BLaER1 treated with 17β-estradiol and CSF1 and Interleukin-3, amounts not matched to agents 10 nM and 100 nM (cell line): Measurements from ENCODE around the gene FOXA3.

Source experiments
- H3K27ac ChIP-seq, 11 experiments: shearing (Covaris generic); formaldehyde crosslinking; 2 replicates each; pipeline ENCODE4 v1.8.1; 2022
- H3K27me3 ChIP-seq, 11 experiments: shearing (Covaris generic); formaldehyde crosslinking; 2 replicates each; pipeline ENCODE4 v1.8.1; 2022
- H3K36me3 ChIP-seq, 11 experiments: shearing (Covaris generic); formaldehyde crosslinking; 2 replicates each; pipeline ENCODE4 v1.8.1; 2022
- H3K4me1 ChIP-seq, 10 experiments: shearing (Covaris generic); formaldehyde crosslinking; 2 replicates each; pipeline ENCODE4 v1.8.1; 2022
- H3K4me2 ChIP-seq, 11 experiments: shearing (Covaris generic); formaldehyde crosslinking; 2 replicates each; pipeline ENCODE4 v1.8.1; 2022
- H3K4me3 ChIP-seq, 10 experiments: shearing (Covaris generic); formaldehyde crosslinking; 2 replicates each; pipeline ENCODE4 v1.8.1; 2022
- H3K9ac ChIP-seq, 11 experiments: shearing (Covaris generic); formaldehyde crosslinking; 2 replicates each; pipeline ENCODE4 v1.8.1; 2022
- H3K9me3 ChIP-seq, 11 experiments: shearing (Covaris generic); formaldehyde crosslinking; replicated peaks in 1 of 11; 2 replicates each; pipeline ENCODE4 v1.8.1; 2022
- H4K20me1 ChIP-seq, 11 experiments: shearing (Covaris generic); formaldehyde crosslinking; 2 replicates each; pipeline ENCODE4 v1.8.1; 2022
- Cebpa-rat ChIP-seq, 11 experiments: shearing (Covaris generic); IDR thresholded peaks; 2 replicates each; pipeline ENCODE4 v1.8.1; 2022

Gene FOXA3

GRCh38 chr19:45819769-45820168, 44.4 kb upstream of the FOXA3 start:
- H3K4me1 ChIP-seq: peaks cover 16 to 55% (median 35%) of the 10 kb centered on the region in 10 experiments
- peak overlapping the region in 3 of 11 experiments; percentile 4 to 40 (median 35); a peak in 3 of 22 replicates for H3K27ac ChIP-seq
- H3K36me3 ChIP-seq: peaks cover 47 to 70% (median 58%) of the 10 kb centered on the region in 11 experiments
- H4K20me1 ChIP-seq: peaks cover 8 to 85% (median 37%) of the 10 kb centered on the region in 11 experiments; a peak in 18 of 22 replicates
- H3K4me2 ChIP-seq: no peak overlapping the region
- H3K9me3 ChIP-seq: no peaks in the 10 kb centered on the region
- TF ChIP-seq Cebpa-rat (IDR thresholded peaks at IDR 0.05): no peak
- H3K4me3 ChIP-seq: no peak overlapping the region
- H3K27me3 ChIP-seq: peaks cover 0 to 5% (median 0%) of the 10 kb centered on the region in 11 experiments; a peak in 2 of 22 replicates
- peak overlapping the region in 1 of 11 experiments; percentile 24; a peak in 1 of 22 replicates for H3K9ac ChIP-seq

DNA sequence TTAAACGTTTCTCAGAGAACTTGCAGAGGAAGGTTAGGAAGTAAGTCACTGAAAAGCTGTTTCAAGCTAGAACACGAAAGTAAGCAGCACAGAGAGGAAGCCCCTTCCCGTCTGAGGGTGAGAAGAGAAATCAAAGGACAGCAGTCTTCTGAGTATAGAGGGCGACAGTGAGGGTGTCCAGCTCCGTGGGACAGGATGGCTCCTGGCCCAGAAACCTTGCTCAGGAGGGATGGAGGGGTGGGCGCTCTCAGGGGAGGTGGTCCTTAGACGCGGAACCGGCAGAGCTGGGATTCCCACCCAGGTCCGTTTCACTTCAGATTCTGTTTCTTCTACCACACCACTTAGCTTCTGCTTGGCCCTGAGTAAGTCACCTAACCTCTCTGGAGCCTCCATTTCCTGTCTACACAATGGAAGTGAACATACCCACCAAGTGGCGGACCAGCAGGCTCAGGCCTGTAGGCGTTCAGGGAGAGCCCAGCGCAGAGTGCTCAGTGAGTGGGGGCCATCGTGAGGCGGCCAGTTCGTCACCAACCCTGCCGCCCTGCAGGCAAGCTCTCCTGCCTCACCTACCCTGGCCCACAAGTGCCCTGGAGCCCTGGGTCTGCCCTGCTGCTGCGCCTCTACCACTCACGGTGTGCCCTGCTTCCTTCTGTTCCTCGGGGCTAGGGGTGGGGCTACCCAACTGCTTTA, 43.6 kb upstream of the FOXA3 start:
- H3K9ac ChIP-seq: peak overlapping the region in 2 of 11 experiments; percentile 10 to 41; a peak in 4 of 22 replicates

DNA sequence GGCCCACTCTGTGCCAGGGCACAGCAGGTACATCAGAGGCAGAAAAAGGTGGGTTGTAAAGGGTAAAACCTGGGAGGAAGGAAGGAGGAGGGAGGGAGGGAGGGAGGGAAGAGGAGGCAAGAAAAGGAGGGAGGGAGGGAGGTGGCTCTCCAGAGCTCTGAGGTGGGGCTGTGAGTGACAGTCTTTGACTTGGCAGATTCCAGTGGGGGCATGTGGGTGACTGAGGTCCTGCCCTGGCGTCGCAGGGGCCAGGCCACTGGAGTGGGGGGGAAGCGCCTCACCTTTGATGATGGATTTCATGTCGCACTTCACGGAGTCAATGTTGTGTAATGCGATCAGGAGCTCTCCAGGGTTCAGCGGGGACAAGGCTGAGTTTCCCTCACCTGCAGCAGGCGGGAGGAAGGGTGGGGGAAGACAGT, 43.0 kb upstream of the FOXA3 start:
- no peak for TF ChIP-seq Cebpa-rat (IDR thresholded peaks at IDR 0.05)
- H3K4me1 ChIP-seq: peaks cover 9 to 43% (median 23%) of the 10 kb centered on the region in 10 experiments
- H3K27me3 ChIP-seq: no peaks in the 10 kb centered on the region
- peaks cover 61 to 83% (median 72%) of the 10 kb centered on the region in 11 experiments for H3K36me3 ChIP-seq
- no peaks in the 10 kb centered on the region for H3K9me3 ChIP-seq
- peaks cover 5 to 94% (median 36%) of the 10 kb centered on the region in 11 experiments; a peak in 19 of 22 replicates for H4K20me1 ChIP-seq
- H3K4me2 ChIP-seq: no peak overlapping the region
- no peak overlapping the region for H3K27ac ChIP-seq
- H3K4me3 ChIP-seq: no peak overlapping the region
- no peak overlapping the region for H3K9ac ChIP-seq

More for the DNA sequence above, 43.6 kb upstream of the FOXA3 start:
- Histone ChIP-seq H4K20me1 (peaks cover 5 to 88% (median 36%) of the 10 kb centered on the region in 11 experiments; a peak in 19 of 22 replicates), H3K4me2 (no peak overlapping the region), H3K27ac (peak overlapping the region in 3 of 11 experiments; percentile 4 to 40 (median 35); a peak in 4 of 22 replicates), H3K27me3 (no peaks in the 10 kb centered on the region), H3K9me3 (no peaks in the 10 kb centered on the region), H3K4me3 (no peak overlapping the region), H3K4me1 (peaks cover 14 to 48% (median 28%) of the 10 kb centered on the region in 10 experiments), H3K36me3 (peaks cover 55 to 78% (median 66%) of the 10 kb centered on the region in 11 experiments)
- TF ChIP-seq Cebpa-rat (IDR thresholded peaks at IDR 0.05): no peak

DNA sequence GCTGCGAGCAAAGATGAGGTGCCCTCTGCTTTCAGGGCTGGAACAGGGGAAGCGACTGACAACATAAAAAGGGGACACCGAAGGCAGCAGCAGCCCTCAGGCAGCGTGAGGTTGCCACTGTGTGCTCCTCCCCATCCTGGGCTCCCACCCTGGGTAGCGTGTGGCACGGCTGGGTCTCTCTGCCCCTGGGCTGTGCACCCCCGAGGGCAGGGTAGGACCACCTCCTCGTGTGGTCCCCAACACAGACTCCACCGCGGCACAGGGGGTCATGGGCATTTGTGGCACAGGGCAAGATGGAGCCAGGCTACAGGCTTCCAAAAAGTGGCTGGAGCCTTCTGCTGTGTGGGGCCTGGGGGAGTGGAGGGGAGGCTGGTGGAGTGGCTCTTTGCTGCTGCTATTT, 42.6 kb upstream of the FOXA3 start:
- H3K36me3 ChIP-seq: peaks cover 65 to 88% (median 76%) of the 10 kb centered on the region in 11 experiments
- no peak overlapping the region for H3K27ac ChIP-seq

DNA sequence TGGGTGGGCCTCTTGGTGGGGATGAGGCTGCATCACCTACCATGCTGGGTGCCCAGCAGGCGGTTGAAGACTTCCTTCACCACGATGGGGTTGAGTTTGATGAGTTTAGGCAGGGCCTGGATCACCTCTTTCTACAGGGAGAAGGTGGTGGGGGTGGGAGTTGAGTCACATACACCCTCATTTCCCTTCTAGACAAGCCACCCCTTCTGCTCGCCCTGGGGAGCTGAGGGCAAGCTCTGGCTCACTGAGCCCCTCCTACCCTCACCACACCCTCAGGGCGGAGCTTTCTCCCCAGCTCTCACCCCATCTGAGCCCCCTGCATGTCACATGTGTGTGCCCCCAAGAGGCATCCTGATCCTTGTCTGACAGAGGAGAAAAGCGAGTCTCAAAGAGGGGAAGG, 41.4 kb upstream of the FOXA3 start:
- H3K9me3 ChIP-seq: no peaks in the 10 kb centered on the region
- peaks cover 77 to 98% (median 85%) of the 10 kb centered on the region in 11 experiments for H3K36me3 ChIP-seq
- no peak for TF ChIP-seq Cebpa-rat (IDR thresholded peaks at IDR 0.05)
- H3K27me3 ChIP-seq: no peaks in the 10 kb centered on the region
- no peak overlapping the region for H3K9ac ChIP-seq
- H4K20me1 ChIP-seq: peaks cover 2 to 97% (median 33%) of the 10 kb centered on the region in 11 experiments; a peak in 19 of 22 replicates
- H3K27ac ChIP-seq: no peak overlapping the region
- H3K4me3 ChIP-seq: no peak overlapping the region
- no peak overlapping the region for H3K4me2 ChIP-seq
- peaks cover 0 to 29% (median 9%) of the 10 kb centered on the region in 10 experiments; a peak in 16 of 20 replicates for H3K4me1 ChIP-seq

More for the DNA sequence above, 42.6 kb upstream of the FOXA3 start:
- Histone ChIP-seq H3K4me1 (peaks cover 4 to 38% (median 18%) of the 10 kb centered on the region in 10 experiments; a peak in 19 of 20 replicates), H3K9ac (no peak overlapping the region), H3K4me2 (no peak overlapping the region), H4K20me1 (peaks cover 5 to 95% (median 36%) of the 10 kb centered on the region in 11 experiments; a peak in 19 of 22 replicates), H3K27me3 (no peaks in the 10 kb centered on the region), H3K4me3 (no peak overlapping the region), H3K9me3 (no peaks in the 10 kb centered on the region)
- no peak for TF ChIP-seq Cebpa-rat (IDR thresholded peaks at IDR 0.05)

DNA sequence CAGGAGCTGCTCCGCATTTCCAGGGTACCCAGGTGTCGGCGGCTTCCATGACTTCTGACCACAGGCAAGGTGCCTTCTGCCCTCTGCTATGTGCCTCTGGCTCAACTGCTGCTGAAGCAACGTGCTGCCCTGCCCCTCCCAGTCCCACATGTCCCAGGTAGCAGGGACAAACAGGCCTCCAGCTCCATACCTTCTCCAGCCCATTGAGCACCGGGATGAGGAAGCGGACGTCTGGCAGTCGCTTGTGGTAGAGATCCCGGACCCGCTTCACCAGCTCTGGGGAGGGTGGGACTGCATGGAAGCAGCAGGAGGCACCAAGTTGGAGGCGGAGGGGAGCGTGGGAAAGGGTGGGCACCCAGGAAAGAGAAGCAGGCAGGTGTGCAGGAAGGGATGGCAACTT, 40.9 kb upstream of the FOXA3 start:
- Histone ChIP-seq H3K27ac (no peak overlapping the region), H3K4me2 (no peak overlapping the region), H3K36me3 (peaks cover 78 to 98% (median 87%) of the 10 kb centered on the region in 11 experiments), H3K4me1 (peaks cover 0 to 24% (median 4%) of the 10 kb centered on the region in 10 experiments; a peak in 9 of 20 replicates), H3K27me3 (no peaks in the 10 kb centered on the region), H3K4me3 (no peak overlapping the region), H3K9me3 (no peaks in the 10 kb centered on the region), H4K20me1 (peaks cover 0 to 97% (median 32%) of the 10 kb centered on the region in 11 experiments; a peak in 17 of 22 replicates), H3K9ac (no peak overlapping the region)
- TF ChIP-seq Cebpa-rat (IDR thresholded peaks at IDR 0.05): no peak

GRCh38 chr19:45824041-45824471, 40.1 kb upstream of the FOXA3 start:
- Histone ChIP-seq H3K36me3 (peaks cover 87 to 98% (median 94%) of the 10 kb centered on the region in 11 experiments), H3K9ac (no peak overlapping the region), H3K27ac (no peak overlapping the region), H4K20me1 (peaks cover 0 to 97% (median 35%) of the 10 kb centered on the region in 11 experiments; a peak in 15 of 22 replicates), H3K4me3 (no peak overlapping the region), H3K9me3 (no peaks in the 10 kb centered on the region), H3K4me2 (no peak overlapping the region), H3K27me3 (no peaks in the 10 kb centered on the region), H3K4me1 (peaks cover 0 to 20% (median 0%) of the 10 kb centered on the region in 10 experiments; a peak in 6 of 20 replicates)
- TF ChIP-seq Cebpa-rat (IDR thresholded peaks at IDR 0.05): no peak

DNA sequence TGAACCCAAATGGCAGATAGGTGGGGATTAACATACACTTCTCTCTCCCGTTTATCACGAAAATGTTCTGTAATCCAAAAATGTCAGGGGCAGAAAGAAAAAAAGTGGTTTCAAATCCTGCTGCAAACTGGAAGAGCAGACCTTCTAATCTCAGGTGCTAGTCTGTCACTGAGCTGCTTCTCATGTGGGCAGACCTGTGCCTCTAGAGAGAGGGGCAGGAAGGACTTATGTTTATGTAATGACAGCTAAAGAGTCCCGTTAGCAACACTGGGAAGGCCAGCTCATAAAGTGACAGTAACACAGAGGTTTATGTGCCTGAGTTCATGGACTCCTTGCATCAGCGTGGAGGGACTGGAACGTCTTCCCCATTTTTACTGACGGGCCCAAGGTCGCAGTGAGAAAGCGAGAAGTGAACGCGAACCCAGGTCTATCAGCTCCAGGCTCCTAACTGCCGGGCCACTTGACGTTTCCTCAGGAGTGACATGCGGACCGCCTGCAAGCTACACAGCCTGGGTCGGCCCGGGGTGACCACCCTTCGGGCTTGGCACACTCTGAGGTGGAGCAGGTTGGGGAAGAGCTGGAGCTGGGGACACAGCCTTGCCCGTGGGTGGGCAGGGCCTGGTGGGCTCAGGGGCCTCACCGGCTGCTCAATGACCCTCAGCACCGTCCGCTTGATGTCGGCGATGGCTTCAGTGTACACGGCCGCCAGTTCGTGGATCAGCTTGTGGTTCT, 39.4 kb upstream of the FOXA3 start:
- H3K9me3 ChIP-seq: no peaks in the 10 kb centered on the region
- H3K4me3 ChIP-seq: no peak overlapping the region
- TF ChIP-seq Cebpa-rat (IDR thresholded peaks at IDR 0.05): no peak
- H3K4me1 ChIP-seq: peaks cover 0 to 20% (median 0%) of the 10 kb centered on the region in 10 experiments; a peak in 6 of 20 replicates
- no peak overlapping the region for H3K27ac ChIP-seq
- 0 out of 22 replicates have a peak overlapping the region, but pooled peaks of 1 of the 11 experiments have one; percentile 4 for H3K9ac ChIP-seq
- no peaks in the 10 kb centered on the region for H3K27me3 ChIP-seq
- H3K4me2 ChIP-seq: no peak overlapping the region
- H3K36me3 ChIP-seq: peaks cover 92 to 98% (median 95%) of the 10 kb centered on the region in 11 experiments
- peaks cover 0 to 97% (median 29%) of the 10 kb centered on the region in 11 experiments; a peak in 15 of 22 replicates for H4K20me1 ChIP-seq
